HG02623 (cell line): ENCODE data around the gene ACAP3.

Source experiments
- ATAC-seq: cut with Tn5 transposase; IDR thresholded peaks from one replicate; pipeline ENCODE4 v1.9.1; 2021; ENCODE audit warnings: moderate library complexity; ENCODE audit not compliant: unreplicated experiment

ACAP3 gene

DNA sequence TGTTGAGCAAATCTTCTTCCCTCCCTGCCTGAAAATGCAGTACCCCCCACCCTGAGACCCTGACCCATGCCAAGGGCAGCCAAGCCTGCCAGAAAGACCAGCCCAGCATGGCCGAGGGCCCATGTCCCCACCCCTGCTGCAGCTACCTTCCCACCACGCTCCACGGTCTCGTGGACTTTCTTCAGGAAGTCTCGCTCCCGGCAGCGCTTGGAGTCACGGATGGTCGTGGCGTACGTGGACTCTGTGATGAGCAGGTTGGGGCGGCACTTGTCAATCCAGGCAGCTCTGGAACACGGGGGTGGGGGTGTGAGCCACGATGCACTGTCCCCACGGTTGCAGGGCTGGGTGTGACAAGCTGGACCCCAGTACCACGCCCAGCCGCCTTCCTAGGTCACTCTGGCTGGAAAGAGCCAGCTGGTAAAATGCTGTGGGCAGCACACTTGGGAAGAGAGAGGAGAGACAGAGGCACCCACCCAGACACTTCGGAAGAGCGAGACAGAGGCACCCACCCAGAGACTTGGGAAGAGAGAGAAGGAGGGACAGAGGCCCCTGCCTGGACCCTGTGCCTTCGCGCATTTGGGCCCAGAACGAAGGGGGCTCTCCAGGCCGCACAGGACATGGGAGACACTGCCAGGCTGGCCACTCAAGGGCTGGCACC is 7.1 kb upstream of the ACAP3 start:
- no peak for ATAC-seq

DNA sequence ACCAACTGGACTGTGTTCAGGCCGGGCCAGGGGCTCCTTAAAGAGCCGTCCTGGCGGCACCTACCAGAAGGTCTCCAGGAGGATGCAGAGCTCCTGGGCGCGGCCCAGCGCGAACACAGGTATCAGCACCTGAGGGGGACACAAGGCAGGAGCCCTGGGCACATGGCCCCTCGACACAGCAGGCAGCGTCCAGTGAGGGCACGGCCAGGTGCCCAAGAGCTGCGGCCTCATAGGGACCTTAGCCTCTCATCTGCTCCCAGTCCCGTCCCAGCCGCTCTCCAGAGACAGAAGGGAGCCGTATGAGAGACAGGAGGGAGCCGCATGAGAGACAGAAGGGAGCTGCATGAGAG is 6.5 kb upstream of the ACAP3 start:
- ATAC-seq: no peak

DNA sequence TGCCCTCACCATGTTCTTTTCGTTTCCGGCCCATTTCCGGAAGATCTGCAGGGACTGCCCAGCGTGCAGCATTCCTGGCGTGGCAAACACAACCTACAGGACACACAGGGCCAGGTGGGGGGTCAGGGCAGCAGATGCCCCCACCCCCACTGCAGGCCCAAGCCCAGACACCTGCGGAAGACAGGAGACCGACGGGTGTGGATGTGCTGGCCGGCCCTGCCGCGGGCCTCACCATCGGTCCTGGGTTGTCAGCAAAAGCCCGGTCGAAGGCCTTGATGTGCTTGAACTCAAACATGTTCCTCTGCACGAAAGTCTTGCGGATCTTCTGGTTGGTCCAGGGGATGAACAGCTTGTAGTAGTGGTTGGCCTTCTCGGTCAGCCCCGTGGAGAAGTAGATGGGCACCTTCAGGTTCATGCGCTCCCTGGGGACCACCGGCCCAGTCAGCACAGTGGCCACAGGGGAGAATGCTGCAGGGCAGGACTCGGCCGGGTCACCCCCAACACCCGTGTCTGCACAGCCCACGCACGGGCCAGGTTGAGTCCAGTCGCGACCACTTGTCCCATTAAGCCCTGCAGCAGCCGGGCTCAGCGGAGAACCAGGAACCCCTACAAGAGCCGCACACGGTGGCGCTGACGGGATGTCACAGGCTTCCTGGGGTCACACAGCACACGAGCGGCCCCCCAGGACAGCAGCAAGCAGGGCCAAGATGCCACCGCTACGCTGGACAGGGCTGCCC is 5.9 kb upstream of the ACAP3 start:
- no peak for ATAC-seq

DNA sequence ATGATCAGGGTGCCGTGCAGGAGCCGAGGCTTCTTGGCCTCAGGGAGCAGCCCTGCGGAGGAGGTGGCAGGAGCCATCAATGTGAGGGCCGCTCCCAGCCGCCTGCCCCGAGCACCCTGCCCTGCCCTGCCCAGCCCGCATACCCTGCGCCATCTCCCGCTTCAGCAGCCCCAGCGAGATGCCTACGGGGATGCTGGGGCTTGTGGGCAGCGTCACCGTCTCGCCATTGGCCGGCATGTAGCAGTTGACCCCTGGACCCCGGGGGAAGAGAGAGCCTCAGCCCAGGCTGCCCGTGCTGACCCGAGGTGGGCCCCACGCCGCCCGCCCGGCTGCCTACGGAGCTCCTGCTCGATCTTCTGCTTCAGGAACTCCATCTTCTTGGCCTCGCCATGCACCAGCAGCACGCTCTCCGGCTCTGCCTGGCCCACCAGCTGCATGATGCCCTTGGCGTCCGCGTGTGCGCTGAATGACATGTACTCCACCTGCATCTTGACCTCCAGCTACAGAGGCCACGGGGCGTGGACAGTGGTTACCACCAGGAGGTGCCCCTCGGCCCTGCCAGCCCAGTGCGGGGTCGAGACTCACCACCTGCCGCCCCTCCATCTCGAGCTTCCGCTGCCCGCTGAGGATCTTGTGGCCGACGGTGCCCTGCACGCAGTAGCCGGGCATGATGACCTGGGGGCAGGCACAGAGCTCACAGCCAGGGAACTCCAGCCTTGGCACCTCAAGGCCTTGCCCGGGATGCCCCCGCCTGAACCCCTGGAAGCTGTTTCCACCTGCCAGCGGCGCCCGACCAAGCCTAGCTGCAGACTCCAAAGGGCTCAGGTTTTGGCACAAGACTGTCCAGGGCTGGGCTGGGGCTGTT is 5.0 kb upstream of the ACAP3 start:
- no peak for ATAC-seq

DNA sequence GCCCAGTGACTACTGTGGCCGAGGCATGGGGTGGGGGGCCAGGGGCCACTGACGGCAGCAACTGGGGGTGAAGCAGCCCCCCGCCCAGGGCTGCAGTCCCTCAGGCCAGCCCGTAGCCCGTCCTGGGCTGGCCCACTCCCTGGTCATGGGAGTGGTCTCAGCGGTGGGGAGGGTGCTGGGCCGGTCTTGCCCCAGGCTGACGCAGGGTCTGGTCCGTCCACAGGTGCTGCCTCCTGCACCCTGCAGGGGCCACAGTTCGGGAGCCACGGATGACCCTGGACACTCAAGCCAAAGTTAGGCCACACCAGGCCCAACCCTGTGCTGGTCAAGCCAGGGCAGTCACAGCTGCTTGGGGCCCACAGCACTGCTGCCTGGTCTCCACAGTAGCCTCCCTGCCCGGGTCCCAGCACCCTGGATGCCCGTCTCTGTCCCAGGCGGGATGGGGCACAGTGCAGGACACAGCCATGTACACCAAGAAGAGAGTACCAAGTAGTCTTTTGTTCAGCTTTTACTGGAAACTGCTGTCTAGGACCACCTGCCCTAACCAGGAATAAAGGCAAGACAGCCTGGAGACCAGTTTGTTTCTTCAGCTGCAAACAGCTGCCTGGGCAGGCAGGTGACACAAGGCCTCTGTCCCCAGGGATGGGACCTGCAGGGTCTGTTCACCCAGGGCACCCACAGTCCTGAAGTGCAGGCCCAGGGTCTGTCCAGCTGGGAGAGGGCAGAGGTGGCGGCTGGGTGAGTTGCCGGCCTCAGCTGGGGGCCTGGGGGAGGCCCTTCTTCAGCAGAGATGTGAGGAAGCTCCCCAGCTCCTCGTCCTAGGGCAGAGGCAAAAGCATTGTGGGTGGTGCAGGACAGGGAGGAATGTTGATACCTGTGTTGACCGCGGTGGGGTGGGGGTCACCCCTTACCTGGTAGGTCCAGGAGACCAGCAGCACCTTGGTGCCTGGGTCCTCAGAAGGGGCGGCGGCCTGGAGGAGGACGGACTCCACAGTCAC is 3.7 kb upstream of the ACAP3 start:
- ATAC-seq: no peak

DNA sequence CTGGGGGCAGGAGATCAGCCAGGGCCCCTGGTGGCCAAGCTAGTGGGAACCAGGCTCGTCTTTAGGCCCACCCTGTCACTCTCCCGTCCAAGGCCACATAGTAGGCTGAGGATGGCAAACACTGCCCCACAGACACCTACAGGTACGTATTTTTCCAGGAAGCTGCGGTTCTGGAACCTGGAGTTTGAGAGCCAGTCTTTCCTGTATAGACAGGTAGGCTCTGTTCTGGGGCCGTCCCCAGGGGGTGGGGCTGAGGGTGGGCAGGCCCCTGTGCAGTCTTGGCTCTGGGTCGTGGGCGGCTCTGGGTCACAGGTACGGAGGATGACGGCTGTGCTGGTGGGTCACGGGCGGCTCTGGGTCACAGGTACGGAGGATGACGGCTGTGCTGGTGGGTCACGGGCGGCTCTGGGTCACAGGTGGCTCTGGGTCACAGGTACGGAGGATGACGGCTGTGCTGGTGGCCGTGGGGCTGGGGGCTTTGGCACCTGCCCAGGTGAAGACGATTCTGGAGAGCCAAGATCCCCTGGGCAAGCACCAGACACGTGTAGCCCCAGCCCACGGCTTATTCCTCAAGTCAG is 2.8 kb upstream of the ACAP3 start:
- ATAC-seq: no peak

DNA sequence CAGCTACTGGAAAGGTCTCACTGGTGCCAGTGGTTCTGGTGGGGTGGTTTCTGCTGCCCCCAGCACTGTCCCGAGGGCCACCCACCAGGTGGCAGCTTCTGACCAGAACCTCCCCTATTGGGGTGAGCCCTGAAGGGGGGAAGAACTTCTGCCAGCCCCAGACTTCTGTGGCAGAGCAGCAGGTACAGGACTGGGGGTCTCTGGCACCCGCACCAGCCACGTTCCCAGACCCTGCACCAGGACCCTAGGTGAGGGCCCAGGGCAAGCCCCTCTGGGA is 2.3 kb upstream of the ACAP3 start:
- ATAC-seq: no peak

DNA sequence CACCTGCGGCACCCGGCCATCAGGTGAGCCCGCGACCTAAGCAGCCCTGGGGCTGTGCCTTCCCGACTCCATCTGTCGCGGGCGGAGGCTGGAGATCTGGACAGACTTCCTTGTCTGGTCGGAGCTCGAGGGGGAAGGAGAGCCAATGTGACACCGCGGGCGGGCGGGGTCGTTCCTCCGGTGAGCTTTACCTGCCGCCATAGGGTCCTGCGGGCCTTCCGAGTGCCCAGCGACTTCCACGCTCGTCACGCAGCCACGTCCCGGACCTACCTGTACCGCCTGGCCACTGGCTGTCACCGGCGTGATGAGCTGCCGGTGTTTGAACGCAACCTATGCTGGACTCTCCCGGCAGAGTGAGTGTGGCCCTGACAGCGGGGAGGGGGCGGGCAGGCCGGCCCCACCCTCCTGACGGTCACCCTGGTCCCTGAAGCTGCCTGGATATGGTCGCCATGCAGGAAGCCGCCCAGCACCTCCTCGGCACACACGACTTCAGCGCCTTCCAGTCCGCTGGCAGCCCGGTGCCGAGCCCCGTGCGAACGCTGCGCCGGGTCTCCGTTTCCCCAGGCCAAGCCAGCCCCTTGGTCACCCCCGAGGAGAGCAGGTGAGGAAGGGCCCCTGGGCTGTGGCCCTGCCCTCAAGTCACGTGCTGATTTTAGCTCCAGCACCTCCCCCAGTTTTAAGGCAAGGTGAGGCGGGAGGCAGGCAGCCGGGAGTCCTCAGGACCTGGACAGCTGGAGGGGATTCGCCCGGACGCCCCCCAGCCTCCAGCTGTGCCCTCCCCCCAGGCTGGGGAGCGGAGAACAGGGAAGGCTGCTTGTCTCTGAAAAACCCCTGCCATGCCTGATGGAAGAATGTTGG is 1.8 kb upstream of the ACAP3 start:
- no peak for ATAC-seq

DNA sequence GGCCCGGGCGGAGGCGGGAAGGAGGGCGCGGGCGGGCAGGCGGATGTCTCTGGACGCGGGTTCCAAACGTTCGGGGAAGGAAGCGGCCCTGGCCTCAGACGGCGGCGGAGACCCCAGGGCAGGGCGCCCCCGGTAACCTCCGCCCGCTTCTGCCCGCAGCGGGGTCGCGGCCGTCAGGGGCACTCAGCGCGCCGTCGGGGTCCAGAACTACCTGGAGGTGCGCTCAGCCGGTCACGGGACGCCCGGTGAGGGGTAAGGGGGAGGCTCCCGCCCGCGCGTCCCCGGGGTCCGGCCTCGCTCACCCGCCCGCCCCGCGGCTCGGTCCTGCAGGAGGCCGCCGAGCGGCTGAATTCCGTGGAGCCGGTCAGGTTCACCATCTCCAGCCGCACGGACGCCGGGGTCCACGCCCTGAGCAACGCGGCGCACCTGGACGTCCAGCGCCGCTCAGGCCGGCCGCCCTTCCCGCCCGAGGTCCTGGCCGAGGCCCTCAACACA is 1.1 kb upstream of the ACAP3 start:
- no peak for ATAC-seq

DNA sequence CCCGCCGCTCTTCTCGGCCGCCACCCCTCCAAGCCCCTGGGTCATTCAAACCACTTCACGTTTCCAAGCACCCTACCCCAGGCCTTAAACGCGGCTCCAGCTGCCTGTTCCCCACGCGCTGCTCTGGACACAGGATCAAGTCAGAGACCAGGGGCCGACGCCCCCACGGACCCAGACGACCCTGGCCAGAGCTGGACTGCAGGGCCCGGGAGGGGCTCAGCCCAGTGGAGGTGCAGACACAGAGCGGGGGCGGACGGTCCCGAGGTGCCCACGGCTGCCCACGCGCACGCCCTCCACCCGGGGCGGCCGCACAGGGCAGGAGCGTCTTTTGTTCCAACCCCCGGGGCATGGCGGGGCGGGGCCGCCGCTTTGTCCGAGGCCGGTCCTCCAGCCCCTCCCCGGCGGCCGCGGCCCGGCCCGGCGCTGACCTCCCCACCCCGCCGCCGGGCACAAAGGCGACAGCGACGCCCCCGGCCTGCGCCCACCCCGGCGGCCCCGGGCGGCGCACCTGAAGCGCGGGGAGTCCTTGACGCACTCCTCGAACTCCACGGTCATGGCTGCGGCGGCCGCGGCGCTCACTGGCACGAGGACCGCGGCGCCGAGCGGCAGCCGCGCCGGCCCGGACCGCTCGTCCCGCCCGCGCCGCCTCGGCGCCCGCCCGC is 338 bp downstream of the ACAP3 start:
- peak; percentile 14 for ATAC-seq

DNA sequence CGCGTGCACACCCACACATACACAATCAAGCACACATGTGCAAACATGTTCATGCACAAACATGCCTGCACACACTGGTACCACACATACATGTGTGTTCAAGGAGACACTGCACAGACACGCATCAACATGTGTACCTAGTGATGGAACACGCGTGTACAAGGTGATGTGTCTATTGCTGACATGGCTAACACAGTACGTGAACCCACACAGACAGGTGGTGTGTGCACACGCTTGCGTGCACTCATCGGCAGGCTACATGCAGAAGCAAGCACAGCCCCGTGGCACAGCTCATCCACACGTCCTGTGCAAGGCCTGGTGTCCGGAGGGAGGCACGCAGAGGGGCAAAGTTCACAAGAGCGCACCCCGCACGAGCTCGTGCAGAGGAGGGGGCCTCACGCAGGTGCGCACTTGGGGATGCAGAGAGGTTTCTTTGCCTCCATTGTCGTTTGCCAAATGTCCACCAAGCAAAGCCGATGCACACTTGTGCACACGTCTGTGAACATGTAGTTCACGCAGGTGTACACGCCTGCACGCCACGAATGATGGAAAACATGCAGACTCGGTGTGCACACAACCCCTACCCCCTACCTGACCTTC is 969 bp downstream of the ACAP3 start:
- ATAC-seq: no peak

DNA sequence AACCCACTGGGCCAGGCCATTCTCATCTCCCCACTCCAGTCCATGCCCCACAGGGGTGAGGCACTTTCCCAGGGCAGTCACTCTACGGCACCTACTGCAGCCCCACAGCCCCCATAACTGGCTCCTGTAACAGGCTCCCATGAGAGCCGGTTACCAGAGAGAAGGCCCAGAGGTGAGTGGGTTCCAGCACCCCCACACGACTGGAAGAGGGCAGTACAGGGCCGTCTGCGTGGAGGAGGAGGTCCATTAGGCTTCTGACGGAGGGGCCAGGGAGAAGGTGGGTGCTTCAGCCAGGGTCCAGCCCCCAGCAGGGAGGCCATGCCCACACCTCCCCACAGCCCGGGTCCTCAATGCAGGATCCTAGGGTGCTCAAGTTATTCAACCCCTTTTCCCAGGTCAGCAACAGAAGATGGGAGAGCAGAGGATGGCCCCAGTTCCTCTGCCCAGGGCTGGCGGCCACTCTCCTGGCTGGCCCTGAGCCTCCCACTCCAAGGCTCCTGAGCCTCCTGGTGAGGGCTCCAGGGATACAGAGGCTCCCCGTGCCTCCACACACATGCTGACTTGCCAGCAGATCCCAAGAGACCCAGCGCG is 1.6 kb downstream of the ACAP3 start:
- ATAC-seq: no peak

DNA sequence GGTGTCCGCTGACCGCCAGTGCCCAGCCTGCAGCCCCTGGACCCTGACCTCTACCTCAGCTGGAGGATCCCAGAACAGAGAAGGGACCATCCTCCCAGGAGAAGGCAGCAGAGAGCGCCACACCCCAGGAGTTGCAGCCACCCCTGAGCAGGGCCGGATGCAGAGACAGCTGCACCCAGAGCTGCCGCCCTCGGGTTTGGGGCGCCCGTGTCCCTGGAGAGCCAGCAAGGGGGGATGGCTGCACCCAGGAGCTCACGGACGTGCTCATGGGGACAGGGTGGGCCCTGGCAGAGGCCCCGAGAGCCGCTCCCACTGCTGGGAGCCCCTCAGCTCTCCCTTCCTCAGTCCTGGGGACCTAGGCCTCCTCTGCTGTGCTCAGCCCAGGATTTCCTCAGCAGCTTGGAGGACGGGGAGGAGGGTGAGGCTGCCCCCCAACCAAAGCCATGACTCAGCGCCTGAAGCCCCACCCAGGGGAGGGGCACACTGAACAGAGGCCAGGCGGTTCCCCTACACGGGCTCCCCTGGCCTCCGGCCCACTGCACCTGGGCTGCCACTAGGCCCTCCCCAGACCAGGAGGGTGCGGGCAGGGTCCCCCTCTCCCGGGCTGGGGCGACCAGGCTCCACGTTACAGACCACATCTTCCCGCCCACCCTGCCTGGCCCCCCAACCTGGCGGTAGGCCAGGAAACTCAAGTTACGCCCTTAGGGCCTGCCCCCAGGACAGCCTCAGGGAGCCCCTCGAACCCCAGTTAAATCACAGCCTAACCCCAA is 2.2 kb downstream of the ACAP3 start:
- ATAC-seq: no peak

DNA sequence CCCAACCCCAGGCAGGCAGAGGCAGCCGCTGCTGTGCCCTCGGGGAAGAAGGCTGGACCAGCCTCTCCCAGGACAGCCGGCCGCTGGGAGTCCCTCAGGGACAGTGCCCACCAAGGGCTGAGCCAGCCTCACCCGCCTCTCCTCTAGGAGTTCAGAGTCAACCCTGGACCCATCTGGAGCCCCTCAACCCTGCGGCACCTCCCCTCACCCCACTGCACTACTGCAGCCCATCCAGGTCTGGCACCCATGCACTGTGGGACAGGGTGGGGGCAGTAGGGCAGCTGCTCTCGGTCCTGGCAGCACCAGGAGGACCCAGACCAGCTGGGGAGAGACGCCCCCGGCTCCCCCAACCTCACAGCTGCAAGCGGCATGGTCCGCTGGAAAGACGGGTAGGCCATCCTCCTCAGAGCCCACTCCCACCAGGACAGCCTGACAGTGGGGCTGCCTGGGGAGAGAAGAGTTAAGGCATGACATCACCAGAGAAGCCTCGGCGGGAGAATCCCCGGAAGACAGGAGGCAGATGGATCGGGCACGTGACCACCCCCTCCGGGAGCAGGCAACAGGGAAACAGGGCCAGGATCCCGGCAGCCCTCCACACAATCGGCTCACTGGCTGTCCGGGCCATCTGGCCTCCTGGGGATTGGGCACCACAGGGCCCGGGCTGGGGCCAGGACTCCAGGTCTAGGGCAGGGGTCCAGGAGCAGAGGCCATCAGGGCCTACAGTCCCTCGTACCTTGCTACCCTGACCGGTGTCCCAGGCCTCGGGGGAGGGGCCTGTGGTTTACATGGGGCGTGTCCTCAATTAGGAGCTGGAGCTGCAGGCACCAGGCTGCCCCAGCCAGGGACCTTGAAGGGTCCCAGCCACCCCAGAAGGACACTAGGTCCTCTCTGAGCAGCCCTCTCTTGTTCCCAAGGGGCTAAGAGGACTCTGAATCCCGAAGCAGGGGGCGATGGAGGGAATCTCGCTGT is 3.1 kb downstream of the ACAP3 start:
- ATAC-seq: no peak

DNA sequence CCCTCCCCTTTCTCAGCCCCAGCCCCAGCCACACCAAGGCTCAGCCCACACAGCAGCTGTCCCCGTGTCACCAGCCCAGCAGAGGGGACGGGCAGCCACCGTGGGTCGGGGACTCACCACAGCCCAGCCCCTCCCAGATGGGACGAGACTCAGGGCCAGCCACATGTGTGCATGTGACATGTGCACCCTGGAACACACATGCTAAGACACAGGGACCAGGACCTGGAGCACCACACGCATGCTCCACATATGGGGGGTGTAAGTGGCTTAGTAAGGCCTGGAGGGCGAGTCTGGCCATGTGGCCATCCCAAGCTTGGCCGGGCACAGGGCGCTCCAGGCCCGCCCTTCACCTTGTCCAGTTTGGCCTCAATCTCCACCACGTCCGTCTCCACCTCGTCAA is 4.0 kb downstream of the ACAP3 start:
- ATAC-seq: no peak

DNA sequence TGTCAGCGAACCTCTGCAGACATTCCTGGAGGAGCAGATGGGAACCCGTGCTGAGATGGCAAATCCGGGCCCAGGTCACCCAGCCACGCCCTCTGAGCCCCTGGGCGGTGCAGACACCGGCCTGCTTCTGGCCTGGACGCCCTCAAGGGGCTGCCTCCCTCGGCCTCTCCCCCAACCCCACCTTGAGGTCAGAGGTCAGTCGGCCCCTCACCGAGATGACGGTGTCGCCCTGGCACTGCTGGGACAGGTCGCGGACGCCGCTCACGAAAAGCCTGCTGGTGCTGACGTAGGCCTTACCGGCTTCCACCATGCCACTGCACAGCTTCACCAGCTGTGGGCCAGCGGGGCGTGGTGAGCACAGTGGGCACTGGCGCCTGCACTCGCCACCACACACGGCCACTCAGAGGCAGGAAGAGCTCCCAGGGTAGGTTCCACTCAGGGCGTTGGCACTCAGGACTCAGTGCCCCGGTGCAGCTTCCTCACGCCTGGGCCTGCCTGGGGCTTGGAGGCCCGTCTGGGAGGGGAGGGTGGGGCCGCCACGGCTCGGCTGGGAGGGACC is 4.7 kb downstream of the ACAP3 start:
- no peak for ATAC-seq
